Activated T-helper 2 cell treated with anti-CD3 and anti-CD28 coated beads, Interferon-gamma antibody, Interleukin-2, Interleukin-4, amounts not matched to agents 10 μg/mL and 5 μg/mL and 100 μg/mL, durations not matched to agents 14 hours and 24 hours and 36 hours (primary cell): ENCODE measurements around the gene LPAR5. TPM values are rescaled to one million over a fixed set of nuclear protein-coding genes. Genes with fewer than 3 reads are reported as not detected.

Experiments
- total RNA-seq: library from RNA; stranded (reverse); gene quantifications from 2 replicates; pipeline ENCODE4 v1.2.3, GENCODE V29; 2022

The LPAR5 gene
- total RNA-seq, 1 donor from 2014 or later: 3.6 TPM

Other genes with a start within 250 kb of the LPAR5 start
- gene CD27, start 191.0 kb downstream of the LPAR5 start, total RNA-seq: 23.3 and 25.9 TPM in 2 replicates
- 30.9 and 37.4 TPM in 2 replicates for gene TAPBPL, start 183.9 kb downstream of the LPAR5 start, total RNA-seq
- gene VAMP1, start 165.3 kb downstream of the LPAR5 start, total RNA-seq: 38.7 and 40.7 TPM in 2 replicates
- 262 and 283 TPM in 2 replicates for gene MRPL51, start 142.7 kb downstream of the LPAR5 start, total RNA-seq
- 114 and 120 TPM in 2 replicates for gene NCAPD2, start 141.9 kb downstream of the LPAR5 start, total RNA-seq
- gene GAPDH, start 101.4 kb downstream of the LPAR5 start, total RNA-seq: 4,713 and 4,805 TPM in 2 replicates
- gene IFFO1, start 79.9 kb downstream of the LPAR5 start, total RNA-seq: 15.5 and 16.6 TPM in 2 replicates
- 146 and 157 TPM in 2 replicates for gene NOP2, start 67.7 kb downstream of the LPAR5 start, total RNA-seq
- gene CHD4, start 28.6 kb downstream of the LPAR5 start, total RNA-seq: 343 and 351 TPM in 2 replicates
- 1.2 and 1.5 TPM in 2 replicates for gene ACRBP, start 11.5 kb upstream of the LPAR5 start, total RNA-seq
- 18.5 and 19.1 TPM in 2 replicates for gene ING4, start 27.2 kb upstream of the LPAR5 start, total RNA-seq
- 73.7 and 75.4 TPM in 2 replicates for gene ZNF384, start 53.4 kb upstream of the LPAR5 start, total RNA-seq
- 0.18 TPM in 1 of 2 replicates, not detected in the other for gene PIANP, start 64.9 kb upstream of the LPAR5 start, total RNA-seq
- 33.0 and 35.6 TPM in 2 replicates for gene COPS7A, start 88.1 kb upstream of the LPAR5 start, total RNA-seq
- 162 and 172 TPM in 2 replicates for gene MLF2, start 117.2 kb upstream of the LPAR5 start, total RNA-seq
- gene PTMS, start 130.4 kb upstream of the LPAR5 start, total RNA-seq: 235 and 262 TPM in 2 replicates
- 215 and 223 TPM in 2 replicates for gene LAG3, start 136.6 kb upstream of the LPAR5 start, total RNA-seq
- 354 and 368 TPM in 2 replicates for gene CD4, start 153.6 kb upstream of the LPAR5 start, total RNA-seq
- 0.11 and 0.30 TPM in 2 replicates for gene GPR162, start 185.9 kb upstream of the LPAR5 start, total RNA-seq
- gene P3H3, start 192.4 kb upstream of the LPAR5 start, total RNA-seq: 5.2 and 5.3 TPM in 2 replicates
- 1.2 and 1.3 TPM in 2 replicates for gene GNB3, start 205.0 kb upstream of the LPAR5 start, total RNA-seq
- 41.6 and 42.1 TPM in 2 replicates for gene CDCA3, start 215.3 kb upstream of the LPAR5 start, total RNA-seq
- gene USP5, start 216.2 kb upstream of the LPAR5 start, total RNA-seq: 133 and 134 TPM in 2 replicates
- 1,708 and 1,711 TPM in 2 replicates for gene TPI1, start 231.6 kb upstream of the LPAR5 start, total RNA-seq
- gene SPSB2, start 237.3 kb upstream of the LPAR5 start, total RNA-seq: 3.7 and 4.1 TPM in 2 replicates